ENCODE results near the gene UTP4. TPM values are rescaled to one million over a fixed set of nuclear protein-coding genes. Genes with fewer than 3 reads are reported as not detected.

Gene UTP4
- total RNA-seq, 1 experiment from 2014 or later: 26.9 TPM

- POLR2A ChIA-PET (ENCODE audit: unreplicated experiment): no interaction called here
- Histone ChIP-seq H4K20me1 (ENCODE audit: low read length) (no peaks in the 10 kb centered on the region), H3K27ac (ENCODE audit: low read length) (no peak overlapping the region), H3K4me2 (ENCODE audit: low read length) (no peak overlapping the region), H3K79me2 (ENCODE audit: low read length) (peaks cover 24% of the 10 kb centered on the region), H3K9me3 (ENCODE audit: low read length) (no peaks in the 10 kb centered on the region), H2AFZ (ENCODE audit: low read length) (no peak overlapping the region), H3K4me3 (ENCODE audit: low read length) (no peak overlapping the region), H3F3A (ENCODE audit: low read length, unreplicated experiment) (no peaks in the 10 kb centered on the region), H3K4me1 (ENCODE audit: insufficient read depth, low read length) (no peaks in the 10 kb centered on the region), H3K9me2 (replicated peaks; ENCODE audit: low read length) (no peaks in the 10 kb centered on the region), H3K9ac (ENCODE audit: low read length) (no peak overlapping the region), H3K27me3 (ENCODE audit: low read length) (no peaks in the 10 kb centered on the region), H3K36me3 (ENCODE audit: low read depth, low read length) (peaks cover 46% of the 10 kb centered on the region)
- CTCF ChIA-PET: no interaction called here
- no TSS peak for BruUV-seq (replicated peaks)
- no peak for DNase-seq
- TF ChIP-seq EZH2 (IDR thresholded peaks at IDR 0.05; ENCODE audit: low read length, unreplicated experiment) (no peak), CTCF (conservative IDR thresholded peaks at IDR 0.05; ENCODE audit: low read depth, low read length) (no peak), EZH2phosphoT487 (IDR thresholded peaks at IDR 0.05; ENCODE audit: borderline replicate concordance, low read length) (no peak)
- ATAC-seq: no peak
- intact Hi-C loops (cut with micrococcal nuclease): no loop called here
Measured at GRCh38 chr16:69141014-69141413, 8.6 kb downstream of the UTP4 start.

- no peak overlapping the region for H3K4me3 ChIP-seq (ENCODE audit: low read length)
- no peak overlapping the region for H2AFZ ChIP-seq (ENCODE audit: low read length)
- POLR2A ChIA-PET (ENCODE audit: unreplicated experiment): no interaction called here
- CTCF ChIA-PET: no interaction called here
- no peak overlapping the region for H3K9ac ChIP-seq (ENCODE audit: low read length)
- peaks cover 14% of the 10 kb centered on the region for H3K79me2 ChIP-seq (ENCODE audit: low read length)
- intact Hi-C loops (cut with micrococcal nuclease): no loop called here
- no peaks in the 10 kb centered on the region for H4K20me1 ChIP-seq (ENCODE audit: low read length)
- no peaks in the 10 kb centered on the region for H3K27me3 ChIP-seq (ENCODE audit: low read length)
- H3K4me2 ChIP-seq (ENCODE audit: low read length): no peak overlapping the region
- no peaks in the 10 kb centered on the region for H3K9me3 ChIP-seq (ENCODE audit: low read length)
- DNase-seq: no peak
- H3K27ac ChIP-seq (ENCODE audit: low read length): no peak overlapping the region
- peaks cover 45% of the 10 kb centered on the region for H3K36me3 ChIP-seq (ENCODE audit: low read depth, low read length)
- no TSS peak for BruUV-seq (replicated peaks)
- no peaks in the 10 kb centered on the region for H3K4me1 ChIP-seq (ENCODE audit: insufficient read depth, low read length)
- TF ChIP-seq EZH2 (IDR thresholded peaks at IDR 0.05; ENCODE audit: low read length, unreplicated experiment) (no peak), CTCF (conservative IDR thresholded peaks at IDR 0.05; ENCODE audit: low read depth, low read length) (no peak), EZH2phosphoT487 (IDR thresholded peaks at IDR 0.05; ENCODE audit: borderline replicate concordance, low read length) (no peak)
- ATAC-seq: no peak
- H3F3A ChIP-seq (ENCODE audit: low read length, unreplicated experiment): no peaks in the 10 kb centered on the region
- H3K9me2 ChIP-seq (replicated peaks; ENCODE audit: low read length): no peaks in the 10 kb centered on the region
Measured at GRCh38 chr16:69141936-69142335, 9.5 kb downstream of the UTP4 start.

- Histone ChIP-seq H3K27me3 (ENCODE audit: low read length) (no peaks in the 10 kb centered on the region), H3K9me2 (replicated peaks; ENCODE audit: low read length) (no peaks in the 10 kb centered on the region), H2AFZ (ENCODE audit: low read length) (no peak overlapping the region), H3K4me3 (ENCODE audit: low read length) (no peak overlapping the region), H3K9me3 (ENCODE audit: low read length) (no peaks in the 10 kb centered on the region), H3K9ac (ENCODE audit: low read length) (no peak overlapping the region), H3K27ac (ENCODE audit: low read length) (no peak overlapping the region), H4K20me1 (ENCODE audit: low read length) (no peaks in the 10 kb centered on the region), H3F3A (ENCODE audit: low read length, unreplicated experiment) (no peaks in the 10 kb centered on the region), H3K36me3 (ENCODE audit: low read depth, low read length) (peaks cover 33% of the 10 kb centered on the region; the same call in 1 of the 2 replicates), H3K4me1 (ENCODE audit: insufficient read depth, low read length) (no peaks in the 10 kb centered on the region), H3K79me2 (ENCODE audit: low read length) (peaks cover 2% of the 10 kb centered on the region), H3K4me2 (ENCODE audit: low read length) (no peak overlapping the region)
- POLR2A ChIA-PET (ENCODE audit: unreplicated experiment): no interaction called here
- intact Hi-C loops (cut with micrococcal nuclease): no loop called here
- BruUV-seq (replicated peaks): no TSS peak
- CTCF ChIA-PET: no interaction called here
- TF ChIP-seq CTCF (conservative IDR thresholded peaks at IDR 0.05; ENCODE audit: low read depth, low read length): peak; percentile 22; the same call in 1 of the 2 replicates
- no peak for TF ChIP-seq EZH2 (IDR thresholded peaks at IDR 0.05; ENCODE audit: low read length, unreplicated experiment)
- TF ChIP-seq EZH2phosphoT487 (IDR thresholded peaks at IDR 0.05; ENCODE audit: borderline replicate concordance, low read length): no peak
- peak; percentile 38; the same call in 1 of the 2 replicates for ATAC-seq
- no peak for DNase-seq
Measured at GRCh38 chr16:69143116-69143515, 10.7 kb downstream of the UTP4 start.

Measured in PC-3 (cell line).